K562 (cell line): ENCODE results near the gene CAPN2. TPM values are rescaled to one million over a fixed set of nuclear protein-coding genes. Genes with fewer than 3 reads are reported as not detected.
"Not testable (repeated sequence)": the region's sequence is repeated elsewhere in the genome, so short reads cannot be mapped to it uniquely, and the experiment has no call there.

Experiments
- ATAC-seq: fragments of 200-7000 bp; cut with Tn5 transposase; 3 replicates; pipeline ENCODE4 v1.9.1; 2020; ENCODE audit warnings: moderate library complexity
- BruUV-seq: library from RNA; stranded (reverse); fragments of 400-500 nt; replicated peaks from 2 replicates; lab custom pipeline; 2021; lab: Mats Ljungman, UMichigan
- CTCF ChIA-PET: fragments of 300-600 bp; formaldehyde crosslinking; extraction: SDS; loops from one replicate; lab custom pipeline; 2021; ENCODE audit warnings: low intra/inter-chr PET ratio; lab: Yijun Ruan, JAX
- POLR2A ChIA-PET: fragments of 300-600, 350-650 bp; sonication (Branson Sonifier 250); formaldehyde crosslinking; extraction: SDS; loops from one replicate; lab custom pipeline; 2021; ENCODE audit warnings: antibody characterized with exemption, inconsistent platforms; lab: Yijun Ruan, JAX
- DNase-seq, 4 experiments: peaks; one replicate each; pipeline versions ENCODE4 v3.0.0 to v3.0.0-alpha.2; 2011 to 2018; ENCODE audit warnings: low spot score in 3 of 4, mixed read lengths in 3 of 4; ENCODE audit errors: extremely low read depth in 1 of 4
- FAIRE-seq: peaks from 2 replicates; lab custom pipeline; 2011; peaks lifted over from hg19 to GRCh38; lab: Jason Lieb, UNC
- H2AFZ ChIP-seq: 2 replicates; pipeline ENCODE4 v1.6.0; 2011; ENCODE audit warnings: low read depth, low read length, control low read depth, inconsistent platforms
- H3K27ac ChIP-seq: fragments of 200-600 bp; 3 replicates; pipeline ENCODE4 v1.8.0; 2011; ENCODE audit warnings: low read depth, mild to moderate bottlenecking, control low read depth, inconsistent platforms, low read length, moderate library complexity, mixed read lengths; ENCODE audit errors: extremely low read depth
- H3K27me3 ChIP-seq, 2 experiments: fragments of 300-600 bp in 1 of 2; 2 replicates in 1 of 2; 3 replicates in 1 of 2; pipeline versions ENCODE4 v1.6.0 to v1.8.0; 2011; ENCODE audit warnings: inconsistent platforms in 2 of 2, low read length in 2 of 2, mild to moderate bottlenecking in 1 of 2, mixed read lengths in 1 of 2, moderate library complexity in 1 of 2; ENCODE audit not compliant: control insufficient read depth in 2 of 2, insufficient read depth in 2 of 2
- H3K36me3 ChIP-seq: fragments of 300-600 bp; 3 replicates; pipeline ENCODE4 v1.8.0; 2011; ENCODE audit warnings: mild to moderate bottlenecking, low read length, inconsistent platforms; ENCODE audit not compliant: control insufficient read depth, insufficient read depth
- H3K4me1 ChIP-seq, 2 experiments: fragments of 200-600 bp in 1 of 2; replicated peaks in 1 of 2; 2 replicates in 1 of 2; 3 replicates in 1 of 2; pipeline versions ENCODE4 v1.5.1 to v1.8.0; 2011; ENCODE audit warnings: inconsistent platforms in 2 of 2, low read length in 2 of 2, mild to moderate bottlenecking in 1 of 2, mixed read lengths in 1 of 2, moderate library complexity in 1 of 2; ENCODE audit not compliant: control insufficient read depth in 2 of 2, insufficient read depth in 2 of 2
- H3K4me2 ChIP-seq: 2 replicates; pipeline ENCODE4 v1.6.1; 2011; ENCODE audit warnings: low read length, control low read depth, inconsistent platforms, mixed read lengths; ENCODE audit not compliant: insufficient read depth
- H3K4me3 ChIP-seq: fragments of 200-600 bp; sonication (generic), shearing (Covaris generic); 2 replicates; pipeline ENCODE4 v1.5.1; 2016; ENCODE audit warnings: control low read depth, inconsistent platforms
- H3K79me2 ChIP-seq: fragments of 200-600 bp; 3 replicates; pipeline ENCODE4 v1.8.0; 2011; ENCODE audit warnings: low read length, inconsistent platforms; ENCODE audit not compliant: control insufficient read depth, insufficient read depth
- H3K9ac ChIP-seq, 2 experiments: 2 replicates each; pipeline versions ENCODE4 v1.6.0 to v1.6.1; 2011; ENCODE audit warnings: low read depth in 2 of 2, low read length in 2 of 2, control low read depth in 1 of 2, inconsistent platforms in 1 of 2, mild to moderate bottlenecking in 1 of 2, mixed read lengths in 1 of 2; ENCODE audit not compliant: insufficient read depth in 1 of 2
- H3K9me1 ChIP-seq: one replicate; pipeline ENCODE4 v1.6.0; 2011; ENCODE audit warnings: inconsistent platforms, mild to moderate bottlenecking, low read length, moderate library complexity; ENCODE audit not compliant: control insufficient read depth, insufficient read depth
- H3K9me3 ChIP-seq: replicated peaks from 2 replicates; pipeline ENCODE4 v1.5.1; 2011; ENCODE audit warnings: low read depth, low read length, inconsistent platforms; ENCODE audit not compliant: control insufficient read depth, insufficient read depth
- H4K20me1 ChIP-seq: replicated peaks from 2 replicates; pipeline ENCODE4 v1.6.1; 2011; ENCODE audit warnings: low read length, inconsistent platforms, mixed read lengths; ENCODE audit not compliant: control insufficient read depth, insufficient read depth
- FOXP4 ChIP-seq: sonication (generic); formaldehyde crosslinking; IDR thresholded peaks from 2 replicates; pipeline ENCODE4 v1.8.0; 2022; ENCODE audit warnings: mild to moderate bottlenecking, missing genetic modification reagents, borderline replicate concordance
- PTBP1 ChIP-seq: fragments of 200-400 bp; formaldehyde crosslinking; IDR thresholded peaks from 2 replicates; pipeline ENCODE4 v1.6.1; 2017; ENCODE audit warnings: low read depth, low read length
- SIRT6 ChIP-seq: IDR thresholded peaks from one replicate; pipeline ENCODE4 v1.6.1; 2012; ENCODE audit warnings: low read depth, mild to moderate bottlenecking, control low read depth, inconsistent platforms, low read length, moderate library complexity
- ZNF699 ChIP-seq: fragments of 250-450 bp; sonication (Bioruptor Pico); IDR thresholded peaks from 2 replicates; pipeline ENCODE4 v1.8.0; 2021; ENCODE audit warnings: mild to moderate bottlenecking, moderate library complexity; ENCODE audit not compliant: insufficient replicate concordance
- WGBS: fragments of 100-300 bp; shearing (Covaris generic); methylation state at CpG from one replicate; pipeline ENCODE4 v1.1.6; 2016; ENCODE audit warnings: low coverage, mixed read lengths; ENCODE audit not compliant: insufficient coverage; ENCODE audit errors: missing lambda C conversion rate; 5-methylcytosine and 5-hydroxymethylcytosine counted together
- in situ Hi-C: fragments of 300-500 bp; cut with MboI; formaldehyde crosslinking; loops from 4 replicates; pipeline ENCODE4 v1.15.0; 2018; ENCODE audit warnings: inconsistent platforms, mixed read lengths
- intact Hi-C: fragments of 100-400 bp; cut with micrococcal nuclease; formaldehyde crosslinking; loops from 2 replicates; pipeline ENCODE4 v1.14.2; 2022
- polyA plus RNA-seq, 8 experiments: library from polyadenylated mRNA; depleted of rRNA in 4 of 8; stranded (reverse) in 5 of 8; unstranded in 3 of 8; fragments of >200 nt; fragmentation: Nextera tagmentation in 2 of 8; fragmentation: Illumina TruSeq in 1 of 8; extraction: Ambion mirVana in 2 of 8; extraction: Trizol in 1 of 8; gene quantifications; 2 replicates each; pipeline versions ENCODE4 v1.2.1 to v1.2.3, GENCODE V29; 2011 to 2014; ENCODE audit warnings: inconsistent platforms in 1 of 8, missing spikeins in 1 of 8
- total RNA-seq, 7 experiments: library from RNA; depleted of rRNA in 6 of 7; stranded (reverse); fragments of >200 nt in 6 of 7; fragmentation: Illumina TruSeq in 2 of 7; extraction: Trizol in 2 of 7; gene quantifications; 2 replicates each; pipeline versions ENCODE4 v1.2.1 to v1.2.3, GENCODE V29; 2011 to 2021; ENCODE audit warnings: low replicate concordance in 1 of 7
- TF ChIP-seq, protein P1 (sequence below): IDR thresholded peaks from 2 replicates; pipeline ENCODE4 v1.6.1; 2011; ENCODE audit warnings: borderline replicate concordance, low read depth, mild to moderate bottlenecking, moderate library complexity, low read length; ENCODE audit not compliant: insufficient read depth, poor library complexity, severe bottlenecking

Gene CAPN2
- total and polyA plus RNA-seq, 9 of the 15 experiments (the other 6 are each of a cell fraction or from before 2014, with no cell fraction given), result 24.6 to 157 (median 101) TPM

DNA sequence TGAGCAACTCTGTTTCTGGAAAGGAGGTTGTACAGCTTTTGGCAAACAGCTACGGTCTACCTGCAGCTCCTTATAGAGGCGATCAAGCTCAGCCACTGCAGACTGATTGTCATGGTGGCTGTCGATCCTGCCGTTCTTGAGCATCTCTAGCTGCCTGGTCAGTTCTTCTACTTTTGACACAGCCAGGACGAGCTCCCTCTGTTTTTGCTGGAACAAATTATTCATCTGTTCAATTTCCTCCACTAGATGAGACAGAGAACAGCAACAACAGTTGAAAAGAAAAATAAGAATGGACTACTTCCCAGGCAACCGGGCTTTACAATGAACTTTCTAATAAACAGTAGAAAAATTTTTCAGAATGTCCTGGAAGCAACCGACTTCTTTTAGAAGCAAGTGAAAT lies 90.9 kb downstream of the CAPN2 start:
- Histone ChIP-seq H3K27ac (no peak overlapping the region), H3K27me3 (no peaks in the 10 kb centered on the region), H4K20me1 (no peaks in the 10 kb centered on the region), H3K36me3 (peaks cover 91% of the 10 kb centered on the region), H3K9me3 (no peaks in the 10 kb centered on the region; the same call in 1 of the 2 replicates), H3K4me1 (no peaks in the 10 kb centered on the region), H2AFZ (no peak overlapping the region), H3K9me1 (no peaks in the 10 kb centered on the region), H3K4me3 (no peak overlapping the region), H3K4me2 (no peak overlapping the region), H3K9ac (no peak overlapping the region), H3K79me2 (no peaks in the 10 kb centered on the region)
- TF ChIP-seq SIRT6 (no peak), ZNF699 (CRISPR knock-in tag) (no peak), PTBP1 (no peak), FOXP4 (CRISPR knock-in tag) (no peak)
- TF ChIP-seq, protein P1, sequence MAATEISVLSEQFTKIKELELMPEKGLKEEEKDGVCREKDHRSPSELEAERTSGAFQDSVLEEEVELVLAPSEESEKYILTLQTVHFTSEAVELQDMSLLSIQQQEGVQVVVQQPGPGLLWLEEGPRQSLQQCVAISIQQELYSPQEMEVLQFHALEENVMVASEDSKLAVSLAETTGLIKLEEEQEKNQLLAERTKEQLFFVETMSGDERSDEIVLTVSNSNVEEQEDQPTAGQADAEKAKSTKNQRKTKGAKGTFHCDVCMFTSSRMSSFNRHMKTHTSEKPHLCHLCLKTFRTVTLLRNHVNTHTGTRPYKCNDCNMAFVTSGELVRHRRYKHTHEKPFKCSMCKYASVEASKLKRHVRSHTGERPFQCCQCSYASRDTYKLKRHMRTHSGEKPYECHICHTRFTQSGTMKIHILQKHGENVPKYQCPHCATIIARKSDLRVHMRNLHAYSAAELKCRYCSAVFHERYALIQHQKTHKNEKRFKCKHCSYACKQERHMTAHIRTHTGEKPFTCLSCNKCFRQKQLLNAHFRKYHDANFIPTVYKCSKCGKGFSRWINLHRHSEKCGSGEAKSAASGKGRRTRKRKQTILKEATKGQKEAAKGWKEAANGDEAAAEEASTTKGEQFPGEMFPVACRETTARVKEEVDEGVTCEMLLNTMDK, result no peak
- no peak for FAIRE-seq
- POLR2A ChIA-PET, result interaction anchor here (0.6 to 2.3 kb wide), 7 partner anchors 9 to 346 kb away, joined by 3 to 11 read pairs (median 6); partner anchors contain the start of gene TP53BP2
- no TSS peak for BruUV-seq
- intact Hi-C loops (no loop called here), in situ Hi-C loops (no loop called here)
- CTCF ChIA-PET, result no interaction called here
- WGBS, result 92% methylated on average over 7 of the region's 7 CpGs
- ATAC-seq, result no peak
- no peak for DNase-seq

- POLR2A ChIA-PET, DNase-seq, H3K27me3 ChIP-seq, H3K4me3 ChIP-seq, H3K27ac ChIP-seq, H3K79me2 ChIP-seq, H4K20me1 ChIP-seq, ATAC-seq, FAIRE-seq, H3K9me3 ChIP-seq, H3K9me1 ChIP-seq, H3K4me1 ChIP-seq, in situ Hi-C loops, H3K9ac ChIP-seq, BruUV-seq, H3K4me2 ChIP-seq, H2AFZ ChIP-seq, CTCF ChIA-PET: not testable (repeated sequence)
- 91% methylated on average over 4 of the region's 4 CpGs for WGBS
- intact Hi-C loops, result loop anchor here (5.0 kb wide), 4 partner anchors 113 to 297 kb away; no protein-coding TSS in a partner anchor
- peaks cover 90% of the 10 kb centered on the region for H3K36me3 ChIP-seq
Measured at GRCh38 chr1:223809905-223810304, 97.6 kb downstream of the CAPN2 start.
